ENCODE measurements around the gene BCAM.

DNA sequence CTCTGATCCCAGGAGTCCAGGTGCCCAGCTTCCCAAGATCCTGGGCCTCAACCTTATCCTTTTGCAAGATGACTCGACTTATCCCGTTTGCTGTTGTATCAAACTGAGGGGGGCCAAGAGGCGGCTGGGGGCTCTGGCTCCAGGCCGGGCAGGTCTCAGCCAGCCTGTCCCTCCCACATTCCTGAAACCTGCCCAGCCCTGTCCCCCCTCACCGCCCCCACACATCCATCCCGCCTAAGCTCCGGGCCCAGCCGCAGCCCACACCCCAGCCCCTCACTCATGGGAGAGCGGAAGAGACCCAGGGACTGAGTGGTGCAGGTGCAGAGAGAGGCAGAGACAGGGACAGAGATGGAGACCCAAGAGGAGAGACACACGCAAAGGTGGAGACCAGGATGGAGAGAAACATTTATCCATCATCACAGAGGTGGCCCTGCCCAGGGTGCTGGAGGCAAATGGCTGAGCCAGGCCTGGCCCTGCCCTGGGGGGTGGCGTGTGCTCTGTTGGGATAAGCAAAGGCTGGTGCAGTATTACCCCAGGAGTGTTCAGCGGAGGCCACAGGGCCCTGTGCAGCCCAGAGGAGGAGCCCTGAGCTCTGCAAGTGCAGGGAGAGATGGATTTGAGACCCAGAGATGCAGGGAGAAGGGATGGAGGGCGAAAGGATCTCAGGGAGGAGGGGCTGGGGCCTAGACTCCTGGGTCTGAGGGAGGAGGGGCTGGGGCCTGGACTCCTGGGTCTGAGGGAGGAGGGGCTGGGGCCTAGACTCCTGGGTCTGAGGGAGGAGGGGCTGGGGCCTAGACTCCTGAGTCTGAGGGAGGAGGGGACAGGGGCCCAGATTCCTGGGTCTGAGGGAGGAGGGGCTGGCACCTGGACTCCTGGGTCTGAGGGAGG, 1.6 kb downstream of the BCAM start:
- TF ChIP-seq GATA3 (IDR thresholded peaks at IDR 0.05; ENCODE audit: low read depth, low read length), result no peak
- no peak for TF ChIP-seq GATA2 (IDR thresholded peaks at IDR 0.05; ENCODE audit: low read depth, low read length)
